IPS DF 6.9 (cell line): ENCODE data around the gene REG1A.

ENCODE experiments used
- DNase-seq: peaks from one replicate; pipeline ENCODE4 v3.0.0-alpha.2; 2013; ENCODE audit warnings: low read depth, low spot score
- H3K27ac ChIP-seq: one replicate; pipeline ENCODE4 v1.5.1; 2013; ENCODE audit warnings: low read length, control low read depth
- H3K27me3 ChIP-seq: 2 replicates; pipeline ENCODE4 v1.6.1; 2013; ENCODE audit warnings: mild to moderate bottlenecking, low read length; ENCODE audit not compliant: control insufficient read depth, insufficient read depth
- H3K36me3 ChIP-seq: 2 replicates; pipeline ENCODE4 v1.6.1; 2013; ENCODE audit warnings: low read length; ENCODE audit not compliant: control insufficient read depth, insufficient read depth
- H3K4me1 ChIP-seq: 2 replicates; pipeline ENCODE4 v1.6.1; 2013; ENCODE audit warnings: low read length; ENCODE audit not compliant: control insufficient read depth, insufficient read depth
- H3K4me3 ChIP-seq: 2 replicates; pipeline ENCODE4 v1.5.1; 2013; ENCODE audit warnings: mild to moderate bottlenecking, low read length
- H3K9me3 ChIP-seq: 2 replicates; pipeline ENCODE4 v1.6.1; 2013; ENCODE audit warnings: low read length, inconsistent platforms; ENCODE audit not compliant: control insufficient read depth, insufficient read depth
- WGBS: extraction: QIAGEN DNeasy Blood & Tissue Kit; methylation state at CpG from one replicate; pipeline ENCODE4 v1.1.7; 2013; ENCODE audit warnings: mixed read lengths, missing lambda C conversion rate; ENCODE audit not compliant: insufficient read length, insufficient coverage; 5-methylcytosine and 5-hydroxymethylcytosine counted together

REG1A gene

GRCh38 chr2:79099140-79099686 lies 21.1 kb upstream of the REG1A start:
- no CpG with 5 or more reads among the region's 7 CpGs for WGBS

GRCh38 chr2:79100285-79100684 lies 20.0 kb upstream of the REG1A start:
- Histone ChIP-seq H3K4me1 (no peaks in the 10 kb centered on the region), H3K36me3 (no peaks in the 10 kb centered on the region), H3K27me3 (no peaks in the 10 kb centered on the region), H3K27ac (no peak overlapping the region), H3K9me3 (no peaks in the 10 kb centered on the region), H3K4me3 (no peak overlapping the region)
- no peak for DNase-seq
- no CpG with 5 or more reads among the region's 1 CpG for WGBS

More at GRCh38 chr2:79099140-79099686, 21.1 kb upstream of the REG1A start:
- H3K4me3 ChIP-seq = no peak overlapping the region
- H3K4me1 ChIP-seq = no peaks in the 10 kb centered on the region
- H3K9me3 ChIP-seq = no peaks in the 10 kb centered on the region
- H3K27ac ChIP-seq = no peak overlapping the region
- DNase-seq = no peak
- H3K36me3 ChIP-seq = no peaks in the 10 kb centered on the region
- H3K27me3 ChIP-seq = no peaks in the 10 kb centered on the region

- no CpG with 5 or more reads among the region's 2 CpGs for WGBS
- H3K27ac ChIP-seq = no peak overlapping the region
Measured at GRCh38 chr2:79101024-79101423, 19.3 kb upstream of the REG1A start.

DNA sequence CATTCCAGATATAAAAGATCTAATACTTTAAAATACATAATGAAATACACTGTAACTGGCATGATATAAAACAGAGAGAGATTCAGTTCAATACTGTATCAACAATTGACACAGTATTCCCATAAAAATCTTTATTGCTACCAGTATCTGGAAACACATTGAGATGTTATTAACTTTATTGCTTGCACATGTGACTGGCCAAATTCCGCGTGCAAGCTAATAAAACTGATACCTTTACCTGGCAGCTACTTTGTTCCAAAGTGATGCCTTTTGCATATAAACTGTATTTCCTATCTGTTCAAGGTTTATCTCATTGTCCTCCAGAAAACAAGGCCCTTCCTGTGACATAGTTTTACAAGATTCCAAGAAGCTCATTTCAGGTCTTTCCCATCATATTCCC lies 17.1 kb upstream of the REG1A start:
- WGBS = no CpG with 5 or more reads among the region's 2 CpGs
- Histone ChIP-seq H3K27ac (no peak overlapping the region), H3K27me3 (no peaks in the 10 kb centered on the region), H3K9me3 (no peaks in the 10 kb centered on the region), H3K4me1 (no peaks in the 10 kb centered on the region), H3K4me3 (no peak overlapping the region), H3K36me3 (no peaks in the 10 kb centered on the region)
- DNase-seq = no peak

More at GRCh38 chr2:79101024-79101423, 19.3 kb upstream of the REG1A start:
- no peak overlapping the region for H3K4me3 ChIP-seq
- DNase-seq = no peak
- H3K36me3 ChIP-seq = no peaks in the 10 kb centered on the region
- H3K27me3 ChIP-seq = no peaks in the 10 kb centered on the region
- no peaks in the 10 kb centered on the region for H3K9me3 ChIP-seq
- H3K4me1 ChIP-seq = no peaks in the 10 kb centered on the region

DNA sequence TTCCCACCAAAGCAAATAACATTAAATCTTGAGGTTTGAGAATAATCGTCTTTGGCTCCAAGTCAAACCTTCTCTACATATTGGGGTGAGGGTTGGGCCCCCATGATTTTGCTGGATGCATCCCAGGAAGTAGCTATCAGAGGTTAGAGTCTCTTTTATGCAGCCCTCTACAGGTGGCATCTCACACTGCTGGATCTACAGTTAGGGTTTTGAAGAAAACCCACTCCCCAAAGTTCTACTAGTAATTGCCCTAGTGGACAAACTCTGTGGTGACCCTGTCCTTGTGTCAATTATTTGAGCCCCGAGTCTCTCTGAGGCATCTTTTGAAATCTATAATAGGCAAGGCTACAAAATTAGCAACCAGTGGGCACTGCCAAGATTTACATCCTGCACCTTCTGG lies 15.0 kb upstream of the REG1A start:
- Histone ChIP-seq H3K27me3 (no peaks in the 10 kb centered on the region), H3K4me1 (no peaks in the 10 kb centered on the region), H3K9me3 (no peaks in the 10 kb centered on the region), H3K4me3 (no peak overlapping the region), H3K36me3 (no peaks in the 10 kb centered on the region), H3K27ac (no peak overlapping the region)
- no CpG with 5 or more reads among the region's 2 CpGs for WGBS
- DNase-seq = no peak

- no peak overlapping the region for H3K4me3 ChIP-seq
- no peaks in the 10 kb centered on the region for H3K4me1 ChIP-seq
- no peak overlapping the region for H3K27ac ChIP-seq
- WGBS = no CpG with 5 or more reads among the region's 3 CpGs
- no peaks in the 10 kb centered on the region for H3K9me3 ChIP-seq
- H3K27me3 ChIP-seq = no peaks in the 10 kb centered on the region
- DNase-seq = no peak
- no peaks in the 10 kb centered on the region for H3K36me3 ChIP-seq
Measured at GRCh38 chr2:79112269-79112668, 8.0 kb upstream of the REG1A start.

GRCh38 chr2:79114797-79115494 lies 5.3 kb upstream of the REG1A start:
- no peak for DNase-seq
- Histone ChIP-seq H3K4me3 (no peak overlapping the region), H3K27me3 (no peaks in the 10 kb centered on the region), H3K9me3 (no peaks in the 10 kb centered on the region), H3K4me1 (no peaks in the 10 kb centered on the region), H3K27ac (no peak overlapping the region), H3K36me3 (no peaks in the 10 kb centered on the region)
- no CpG with 5 or more reads among the region's 3 CpGs for whole genome bisulfite sequencing

DNA sequence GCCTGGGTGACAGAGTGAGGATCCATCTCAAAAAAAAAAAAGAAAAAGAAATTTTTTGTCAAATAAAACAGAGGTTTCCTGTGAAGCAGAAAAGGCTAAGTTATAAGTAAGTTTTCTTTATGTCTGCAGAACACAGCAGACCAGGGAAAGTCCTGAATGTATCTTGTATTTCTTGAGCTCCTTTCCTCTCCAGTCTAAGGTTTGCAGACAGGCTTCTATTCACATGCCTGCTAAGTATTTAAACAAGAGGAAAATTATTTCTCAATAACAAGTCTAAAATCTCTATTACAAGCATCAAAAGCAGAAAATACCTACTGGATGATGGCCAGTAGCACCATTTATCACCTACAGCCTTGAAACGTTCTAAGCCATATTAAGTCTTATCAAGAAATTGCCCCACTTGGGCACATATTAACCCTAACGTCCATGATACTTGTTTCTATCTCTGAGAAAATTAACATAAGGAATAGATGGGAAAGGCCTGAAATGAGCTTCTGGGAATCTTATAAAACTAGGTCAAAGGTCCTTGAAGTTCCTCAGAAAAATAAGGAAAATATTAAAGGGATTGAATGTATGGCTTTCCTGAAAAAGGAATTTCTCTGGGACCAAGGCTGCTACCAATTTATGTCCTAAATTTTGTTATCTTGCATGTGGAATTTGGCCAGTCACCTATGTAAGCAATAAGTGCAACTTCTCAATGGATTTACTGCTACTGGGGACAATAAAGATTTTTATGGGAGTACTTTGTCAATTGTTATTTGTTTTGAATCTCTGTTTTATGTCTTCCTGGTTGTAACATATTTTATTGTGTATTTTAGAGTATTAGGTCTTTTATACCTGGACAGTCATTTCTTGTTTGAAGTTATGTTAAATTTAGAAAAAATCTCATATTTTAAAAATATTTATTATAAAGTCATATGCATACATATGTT lies 3.0 kb upstream of the REG1A start:
- WGBS = no CpG with 5 or more reads among the region's 2 CpGs
- H3K4me3 ChIP-seq = no peak overlapping the region

DNA sequence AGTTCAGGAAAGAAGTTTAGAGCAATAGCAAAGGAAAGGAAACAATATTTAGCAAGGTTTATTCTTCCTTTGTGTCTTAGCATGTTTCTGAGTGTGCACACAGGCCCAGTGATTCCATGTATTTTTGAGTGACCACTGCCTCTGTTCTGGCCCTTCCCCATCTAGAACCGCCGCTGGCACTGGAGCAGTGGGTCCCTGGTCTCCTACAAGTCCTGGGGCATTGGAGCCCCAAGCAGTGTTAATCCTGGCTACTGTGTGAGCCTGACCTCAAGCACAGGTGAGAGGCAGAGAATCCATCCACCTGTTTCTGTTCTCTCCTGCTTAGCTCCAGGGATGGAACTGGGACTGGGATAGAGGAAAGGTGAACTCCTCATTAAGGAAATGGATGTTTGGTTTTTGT lies 2.4 kb downstream of the REG1A start:
- H3K4me1 ChIP-seq = no peaks in the 10 kb centered on the region
- no peak overlapping the region for H3K27ac ChIP-seq
- no peaks in the 10 kb centered on the region for H3K27me3 ChIP-seq
- DNase-seq = no peak
- WGBS = no CpG with 5 or more reads among the region's 2 CpGs
- no peaks in the 10 kb centered on the region for H3K9me3 ChIP-seq
- no peak overlapping the region for H3K4me3 ChIP-seq
- H3K36me3 ChIP-seq = no peaks in the 10 kb centered on the region

More for the DNA sequence above, 3.0 kb upstream of the REG1A start:
- no peaks in the 10 kb centered on the region for H3K36me3 ChIP-seq
- H3K9me3 ChIP-seq = no peaks in the 10 kb centered on the region
- no peaks in the 10 kb centered on the region for H3K4me1 ChIP-seq
- no peak for DNase-seq
- no peak overlapping the region for H3K27ac ChIP-seq
- no peaks in the 10 kb centered on the region for H3K27me3 ChIP-seq

DNA sequence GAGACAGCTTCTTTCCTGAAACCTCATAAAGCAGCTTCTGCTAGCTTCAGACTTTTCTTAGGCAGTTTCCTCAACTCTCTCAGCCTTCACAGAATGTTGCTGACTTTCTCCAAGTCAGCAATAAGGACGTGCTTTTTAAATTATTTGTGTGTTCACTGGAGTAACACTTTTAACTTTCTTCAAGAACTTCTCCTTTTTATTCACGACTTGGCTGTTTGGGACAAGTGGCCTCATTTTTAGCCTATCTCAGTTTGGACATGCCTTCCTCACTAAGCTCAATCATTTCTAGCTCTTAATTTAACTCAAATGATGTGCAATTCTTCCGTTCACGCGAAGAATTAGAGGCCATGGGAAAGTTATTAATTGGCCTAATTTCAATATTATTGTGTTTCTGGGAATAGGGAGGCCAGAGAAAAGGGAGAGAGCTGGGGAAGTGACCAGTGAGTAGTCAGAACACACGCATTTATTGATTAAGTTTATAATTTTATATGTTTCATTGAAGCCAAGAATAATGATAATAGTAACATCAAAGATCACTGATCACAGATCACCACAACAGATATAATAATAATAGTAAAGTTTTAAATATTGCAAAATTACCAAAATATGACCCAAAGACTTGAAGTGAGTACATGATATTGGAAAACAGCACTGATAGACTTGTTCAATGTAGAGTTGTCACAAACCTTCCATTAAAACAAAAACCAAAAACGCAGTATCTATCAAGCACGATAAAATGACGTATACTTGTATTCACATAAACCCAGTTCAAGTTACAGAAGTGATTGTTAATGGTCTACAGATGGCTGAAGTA lies 4.8 kb downstream of the REG1A start:
- H3K4me3 ChIP-seq = no peak overlapping the region
- H3K27me3 ChIP-seq = no peaks in the 10 kb centered on the region
- WGBS = no CpG with 5 or more reads among the region's 9 CpGs
- H3K27ac ChIP-seq = no peak overlapping the region
- no peaks in the 10 kb centered on the region for H3K9me3 ChIP-seq
- no peaks in the 10 kb centered on the region for H3K4me1 ChIP-seq
- no peak for DNase-seq
- H3K36me3 ChIP-seq = no peaks in the 10 kb centered on the region
